CD4-positive, alpha-beta T cell treated with Interleukin-17A for 4 hours (primary cell): ENCODE measurements around the gene CDH2.

Source experiments
- DNase-seq: peaks from one replicate; pipeline ENCODE4 v3.0.0-alpha.2; 2020; ENCODE audit warnings: mixed read lengths

The CDH2 gene

GRCh38 chr18:28176948-28177827 is at the start of gene CDH2:
Gene CDH2, minus strand, starts transcription at chr18:28177130. Its CDS starts 108 bp downstream, at chr18:28177022.
- DNase-seq: no peak

- DNase-seq: no peak
These were observed 35.1 kb upstream of the CDH2 start for GRCh38 chr18:28212060-28212459.

GRCh38 chr18:28208712-28209265 is 31.9 kb upstream of the CDH2 start:
- no peak for DNase-seq

GRCh38 chr18:28208268-28208667 is 31.3 kb upstream of the CDH2 start:
- no peak for DNase-seq

GRCh38 chr18:28204154-28204553 is 27.2 kb upstream of the CDH2 start:
- DNase-seq: no peak

GRCh38 chr18:28201056-28201455 is 24.1 kb upstream of the CDH2 start:
- DNase-seq: no peak

GRCh38 chr18:28198620-28199019 is 21.7 kb upstream of the CDH2 start:
- no peak for DNase-seq

GRCh38 chr18:28193177-28193778 is 16.3 kb upstream of the CDH2 start:
- DNase-seq: no peak

- no peak for DNase-seq
These were observed 12.7 kb upstream of the CDH2 start for GRCh38 chr18:28189400-28190239.

- DNase-seq: no peak
These were observed 8.2 kb upstream of the CDH2 start for GRCh38 chr18:28185121-28185520.

- no peak for DNase-seq
These were observed 6.6 kb upstream of the CDH2 start for GRCh38 chr18:28183418-28184078.

GRCh38 chr18:28181616-28182015 is 4.7 kb upstream of the CDH2 start:
- no peak for DNase-seq

- DNase-seq: no peak
These were observed 1.8 kb upstream of the CDH2 start for GRCh38 chr18:28178720-28179119.

- no peak for DNase-seq
These were observed 1.1 kb upstream of the CDH2 start for GRCh38 chr18:28177828-28178635.

- DNase-seq: no peak
These were observed 307 bp downstream of the CDH2 start for GRCh38 chr18:28176698-28176947.

GRCh38 chr18:28175930-28176697 is 816 bp downstream of the CDH2 start:
- no peak for DNase-seq

- DNase-seq: no peak
These were observed 1.6 kb downstream of the CDH2 start for GRCh38 chr18:28175150-28175929.

GRCh38 chr18:28174181-28174905 is 2.6 kb downstream of the CDH2 start:
- no peak for DNase-seq

- DNase-seq: no peak
These were observed 5.1 kb downstream of the CDH2 start for GRCh38 chr18:28171837-28172236.

GRCh38 chr18:28168725-28169124 is 8.2 kb downstream of the CDH2 start:
- DNase-seq: no peak
